Measurements from ENCODE around the gene PRKRA. TPM values are rescaled to one million over a fixed set of nuclear protein-coding genes. Genes with fewer than 3 reads are reported as not detected.

PRKRA gene
- total RNA-seq, 1 experiment from 2014 or later: 59.4 TPM

- no peak overlapping the region; the same call in 1 of the 2 replicates for H3K27ac ChIP-seq (ENCODE audit: low read length)
- H3K27me3 ChIP-seq (ENCODE audit: control insufficient read depth, insufficient read depth, low read length): no peaks in the 10 kb centered on the region
- no peak for DNase-seq (ENCODE audit: low read depth, low spot score)
- no peaks in the 10 kb centered on the region for H3K9me3 ChIP-seq (ENCODE audit: control insufficient read depth, insufficient read depth, low read depth, low read length)
- no peaks in the 10 kb centered on the region for H3K36me3 ChIP-seq (ENCODE audit: control insufficient read depth, insufficient read depth, low read length)
- ATAC-seq: no peak
- no peak for TF ChIP-seq SIN3A (IDR thresholded peaks at IDR 0.05; ENCODE audit: borderline replicate concordance, insufficient read depth, low read depth, low read length)
- TF ChIP-seq CTCF (IDR thresholded peaks at IDR 0.05): peak; percentile 71
- CTCF ChIA-PET: no interaction called here
- intact Hi-C loops (cut with micrococcal nuclease; ENCODE audit: unreplicated experiment): loop anchor here (2.0 to 5.0 kb wide), 2 partner anchors 28 to 43 kb away; partner anchors contain the start of genes PJVK and PRKRA
- POLR2A ChIA-PET: no interaction called here
- peaks cover 25% of the 10 kb centered on the region for H3K4me1 ChIP-seq (ENCODE audit: control insufficient read depth, insufficient read depth, low read length)
- no TSS peak for BruUV-seq (replicated peaks)
- H3K4me3 ChIP-seq (ENCODE audit: low read depth in 2 of 2, low read length in 2 of 2): peak overlapping the region; percentile 71 to 89
- in situ Hi-C loops (cut with HindIII; ENCODE audit: low pct_unique_long_range_greater_than_20kb, low sequenced_read_pairs): no loop called here
Observed at GRCh38 chr2:178479275-178479616, 28.3 kb upstream of the PRKRA start.

GRCh38 chr2:178478439-178479274, 27.7 kb upstream of the PRKRA start, which contains the start of gene FKBP7:
TSS of gene FKBP7 (minus strand) at chr2:178478600. CDS start at chr2:178478499, 101 bp downstream.
- ATAC-seq: peak; percentile 85
- no TSS peak for BruUV-seq (replicated peaks)
- H3K9me3 ChIP-seq (ENCODE audit: control insufficient read depth, insufficient read depth, low read depth, low read length): no peaks in the 10 kb centered on the region
- H3K36me3 ChIP-seq (ENCODE audit: control insufficient read depth, insufficient read depth, low read length): no peaks in the 10 kb centered on the region
- in situ Hi-C loops (cut with HindIII; ENCODE audit: low pct_unique_long_range_greater_than_20kb, low sequenced_read_pairs): no loop called here
- intact Hi-C loops (cut with micrococcal nuclease; ENCODE audit: unreplicated experiment): loop anchor here (2.0 to 5.0 kb wide), 2 partner anchors 28 to 44 kb away; partner anchors contain the start of genes PJVK and PRKRA
- H3K27me3 ChIP-seq (ENCODE audit: control insufficient read depth, insufficient read depth, low read length): no peaks in the 10 kb centered on the region
- no peak for DNase-seq (ENCODE audit: low read depth, low spot score)
- peak within 1 kb of the TSS; percentile 81 for H3K27ac ChIP-seq (ENCODE audit: low read length)
- POLR2A ChIA-PET: no interaction called here
- CTCF ChIA-PET: no interaction called here
- peaks cover 25% of the 10 kb centered on the region for H3K4me1 ChIP-seq (ENCODE audit: control insufficient read depth, insufficient read depth, low read length)
- peak within 1 kb of the TSS; percentile 71 to 89 for H3K4me3 ChIP-seq (ENCODE audit: low read depth in 2 of 2, low read length in 2 of 2)
- TF ChIP-seq TCF7L2 (IDR thresholded peaks at IDR 0.05; ENCODE audit: low read depth, low read length) (peak; percentile 48), SIN3A (IDR thresholded peaks at IDR 0.05; ENCODE audit: borderline replicate concordance, insufficient read depth, low read depth, low read length) (0 out of 2 replicates have a peak, but pooled peaks have one; percentile 59), REST (IDR thresholded peaks at IDR 0.05; ENCODE audit: insufficient read depth in 1 of 2, low read depth in 2 of 2, low read length in 1 of 2) (no peak), POLR2AphosphoS5 (IDR thresholded peaks at IDR 0.05; ENCODE audit: low read depth, low read length) (peak; percentile 31; the same call in 1 of the 2 replicates), CTCF (IDR thresholded peaks at IDR 0.05) (peak; percentile 94)

All from Panc1 (cell line).